ENCODE data around the gene ADGRG6.

The ADGRG6 gene

GRCh38 chr6:142316791-142317368 is 15.1 kb downstream of the ADGRG6 start:
- no peak for DNase-seq (ENCODE audit: low read depth)
- H3K4me3 ChIP-seq (ENCODE audit: low read depth, low read length): no peak overlapping the region

- H3K4me3 ChIP-seq (ENCODE audit: low read depth, low read length): no peak overlapping the region
- DNase-seq (ENCODE audit: low read depth): no peak
Observed at GRCh38 chr6:142318714-142319113, 16.9 kb downstream of the ADGRG6 start.

DNA sequence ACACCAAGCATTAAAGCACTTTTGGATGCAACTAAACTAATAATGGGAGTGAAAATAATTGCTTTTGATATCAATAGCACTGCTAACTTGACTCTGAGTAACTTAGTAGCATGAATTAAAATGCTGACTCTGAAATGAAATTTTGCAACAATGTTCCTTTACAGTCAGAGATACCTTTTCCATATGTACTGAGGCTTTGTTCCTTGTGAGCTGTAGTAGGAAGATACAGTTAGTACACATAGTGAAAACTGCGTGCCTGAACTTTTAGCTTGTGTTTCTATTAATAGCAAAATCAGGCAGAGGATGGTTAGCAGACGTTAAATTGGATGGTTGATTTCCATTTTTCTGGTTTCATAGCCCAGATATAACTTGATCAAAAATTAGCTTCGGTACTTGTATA is 18.6 kb downstream of the ADGRG6 start:
- DNase-seq (ENCODE audit: low read depth): no peak
- H3K4me3 ChIP-seq (ENCODE audit: low read depth, low read length): no peak overlapping the region

DNA sequence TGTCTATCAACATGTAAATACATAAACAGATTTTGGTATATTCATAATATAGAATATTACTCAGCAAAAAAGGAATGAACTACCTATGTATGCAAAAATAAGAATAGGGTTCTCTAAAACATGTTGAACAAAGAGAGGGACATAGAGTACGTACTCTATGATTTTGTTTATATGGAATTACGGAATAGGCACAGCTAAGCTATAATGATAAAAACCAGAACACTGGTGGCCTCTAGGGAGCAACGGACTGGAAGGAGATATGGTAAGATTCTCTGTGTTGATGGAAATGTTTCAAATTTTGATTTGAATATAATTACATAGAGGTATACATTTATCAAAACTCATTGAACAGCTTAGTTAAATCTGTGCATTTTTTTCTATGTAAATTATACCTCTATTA is 19.6 kb downstream of the ADGRG6 start:
- DNase-seq (ENCODE audit: low read depth): no peak
- no peak overlapping the region for H3K4me3 ChIP-seq (ENCODE audit: low read depth, low read length)

DNA sequence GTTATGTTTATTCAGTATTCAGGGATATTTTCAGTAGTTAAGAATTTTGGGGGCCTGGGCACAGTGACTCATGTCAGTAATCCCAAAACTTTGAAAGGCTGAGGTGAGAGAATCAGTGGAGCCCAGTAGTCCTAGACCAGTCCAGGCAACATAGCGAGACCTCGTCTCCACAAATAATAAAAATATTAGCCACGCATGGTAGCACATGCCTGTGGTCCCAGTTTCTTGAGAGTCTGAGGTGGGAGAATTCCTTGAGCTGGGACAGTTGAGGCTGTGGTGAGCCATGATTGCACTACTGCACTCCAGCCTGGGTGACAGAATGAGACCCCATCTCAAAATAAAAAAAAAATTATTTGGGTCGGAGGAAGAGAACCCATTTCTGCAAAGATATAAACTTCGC is 20.3 kb downstream of the ADGRG6 start:
- DNase-seq (ENCODE audit: low read depth): no peak
- no peak overlapping the region for H3K4me3 ChIP-seq (ENCODE audit: low read depth, low read length)

DNA sequence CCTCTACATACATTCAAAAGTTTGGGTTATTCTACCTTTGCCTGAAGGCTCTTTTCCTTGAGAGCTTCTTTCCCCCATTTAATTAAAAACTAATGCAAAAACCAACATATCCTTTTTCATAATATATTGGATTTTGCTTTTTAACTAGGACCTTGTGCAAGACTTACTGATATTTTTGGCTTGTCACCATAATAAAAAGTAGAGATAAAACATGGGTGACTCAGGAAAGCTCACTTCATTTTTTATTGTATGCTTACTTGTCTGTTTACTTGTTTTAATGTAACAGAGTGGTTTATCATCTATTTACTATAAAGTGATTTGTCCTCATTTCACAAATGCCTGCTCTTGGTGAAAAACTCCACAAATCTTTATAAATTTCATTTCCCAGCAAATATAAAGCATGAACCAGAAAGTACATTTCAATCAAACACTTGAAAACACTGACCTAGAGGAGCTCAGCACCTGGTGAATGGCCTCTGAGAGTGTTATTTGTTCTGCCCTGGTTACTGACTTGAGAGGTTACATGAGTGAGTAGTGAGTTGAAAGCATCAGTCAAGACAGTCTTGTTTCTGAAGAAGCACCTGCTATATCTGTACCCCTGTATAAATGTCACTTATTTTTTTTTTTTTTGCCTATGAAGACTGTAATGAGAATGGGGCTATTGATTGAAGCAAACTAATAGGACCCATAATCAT is 20.8 kb downstream of the ADGRG6 start:
- H3K4me3 ChIP-seq (ENCODE audit: low read depth, low read length): no peak overlapping the region
- no peak for DNase-seq (ENCODE audit: low read depth)

DNA sequence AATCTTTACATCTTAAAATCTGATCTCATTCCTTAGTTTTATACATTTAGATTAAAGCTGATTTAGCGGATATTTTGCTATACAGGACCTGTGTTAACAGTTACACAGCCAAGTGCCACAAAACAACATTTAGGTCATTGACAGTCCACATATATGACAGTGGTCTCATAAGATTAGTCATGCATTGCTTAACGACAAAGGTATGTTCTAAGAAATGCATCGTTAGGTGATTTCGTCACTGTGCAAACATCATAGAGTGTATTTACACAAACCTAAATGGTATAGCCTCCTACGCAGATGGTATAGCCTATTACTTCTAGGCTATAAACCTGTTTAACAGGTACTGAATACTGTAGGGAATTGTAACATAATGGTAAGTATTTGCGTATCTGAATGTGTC is 21.6 kb downstream of the ADGRG6 start:
- no peak overlapping the region for H3K4me3 ChIP-seq (ENCODE audit: low read depth, low read length)
- no peak for DNase-seq (ENCODE audit: low read depth)

GRCh38 chr6:142324111-142324510 is 22.3 kb downstream of the ADGRG6 start:
- no peak for DNase-seq (ENCODE audit: low read depth)
- no peak overlapping the region for H3K4me3 ChIP-seq (ENCODE audit: low read depth, low read length)

DNA sequence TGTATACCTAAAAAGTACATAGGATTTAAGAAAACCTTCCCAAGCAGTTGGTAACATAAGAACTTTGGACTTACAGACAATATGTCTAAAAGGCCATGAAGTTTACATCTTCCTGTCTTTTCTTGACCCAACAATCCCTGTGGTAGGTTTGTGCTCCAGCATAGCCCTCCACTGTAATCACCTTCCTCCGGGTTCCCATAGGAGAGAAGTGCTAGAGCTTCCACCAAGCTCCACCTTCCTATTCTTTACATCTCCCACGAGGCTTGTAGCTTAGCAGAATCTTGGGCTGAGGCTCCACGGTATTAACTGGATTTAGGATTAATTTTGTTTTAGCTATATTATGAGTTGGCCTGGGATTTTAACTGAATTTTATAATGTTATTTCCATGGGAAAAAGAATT is 23.3 kb downstream of the ADGRG6 start:
- no peak overlapping the region for H3K4me3 ChIP-seq (ENCODE audit: low read depth, low read length)
- DNase-seq (ENCODE audit: low read depth): no peak

DNA sequence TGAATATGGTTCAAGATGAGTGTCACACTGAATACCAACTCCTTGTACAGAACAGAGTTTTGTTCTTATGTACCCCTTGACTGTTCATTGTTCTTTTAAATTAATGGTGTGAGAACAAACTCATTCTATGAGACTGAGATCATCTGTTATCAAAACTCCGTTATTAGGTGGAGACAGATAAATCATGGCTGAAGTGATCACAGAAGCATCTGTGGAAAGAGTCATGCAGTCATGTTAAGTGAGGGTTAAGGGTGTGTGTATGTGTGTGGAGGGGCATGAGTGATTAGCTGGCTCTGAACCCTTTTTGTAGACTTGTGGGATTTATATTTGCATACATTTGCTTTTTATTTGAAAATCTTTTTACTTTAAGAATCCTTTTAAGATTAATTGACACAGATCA is 24.7 kb downstream of the ADGRG6 start:
- no peak overlapping the region for H3K4me3 ChIP-seq (ENCODE audit: low read depth, low read length)
- DNase-seq (ENCODE audit: low read depth): no peak

DNA sequence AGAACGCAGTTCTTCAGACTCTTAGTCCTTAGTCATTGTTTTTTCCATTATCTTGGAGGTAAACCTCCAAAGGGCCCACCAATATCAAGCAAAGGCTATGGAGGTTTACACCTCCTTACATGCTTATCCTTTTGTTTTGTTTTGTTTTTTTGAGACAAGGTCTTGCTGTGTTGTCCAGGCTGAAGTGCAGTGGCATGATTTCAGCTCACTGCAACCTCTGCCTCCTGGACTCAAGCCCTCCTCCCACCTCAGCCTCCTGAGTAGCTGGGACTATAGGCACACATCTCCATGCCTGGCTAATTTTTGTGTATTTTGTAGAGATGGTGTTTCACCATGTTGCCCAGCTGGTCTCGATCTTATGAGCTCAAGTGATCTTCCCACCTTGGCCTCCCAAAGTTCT is 26.3 kb downstream of the ADGRG6 start:
- H3K4me3 ChIP-seq (ENCODE audit: low read depth, low read length): no peak overlapping the region
- DNase-seq (ENCODE audit: low read depth): no peak

DNA sequence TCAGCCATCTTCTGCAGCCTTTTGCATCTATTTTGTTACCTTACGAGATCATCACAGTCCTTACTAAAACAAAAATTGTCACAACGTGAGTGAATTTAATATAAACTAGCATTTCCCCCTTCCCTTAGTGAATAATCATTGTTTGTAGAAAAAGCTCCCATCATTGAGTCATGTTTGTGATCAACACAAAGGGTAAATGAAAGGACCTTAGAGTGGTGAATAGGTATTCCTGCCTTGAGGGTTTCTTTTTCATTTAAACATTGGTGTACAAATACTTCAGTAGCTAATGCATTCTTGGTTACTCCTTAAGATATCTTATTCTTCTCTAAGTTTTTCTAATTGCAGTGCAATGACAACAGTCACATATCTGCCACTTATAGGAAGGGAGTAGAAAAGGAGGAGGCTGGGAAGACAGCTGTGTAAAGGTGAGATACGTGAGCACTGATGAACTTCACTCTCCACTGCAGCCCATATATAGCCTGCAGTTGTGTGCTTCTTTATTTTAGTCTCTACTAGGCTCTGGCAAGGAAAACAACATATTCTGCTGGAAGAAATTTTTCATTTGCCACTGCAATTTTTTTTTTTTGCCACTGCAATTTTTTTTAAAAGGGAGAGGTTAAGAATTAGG is 27.8 kb downstream of the ADGRG6 start:
- no peak overlapping the region for H3K4me3 ChIP-seq (ENCODE audit: low read depth, low read length)
- DNase-seq (ENCODE audit: low read depth): no peak

DNA sequence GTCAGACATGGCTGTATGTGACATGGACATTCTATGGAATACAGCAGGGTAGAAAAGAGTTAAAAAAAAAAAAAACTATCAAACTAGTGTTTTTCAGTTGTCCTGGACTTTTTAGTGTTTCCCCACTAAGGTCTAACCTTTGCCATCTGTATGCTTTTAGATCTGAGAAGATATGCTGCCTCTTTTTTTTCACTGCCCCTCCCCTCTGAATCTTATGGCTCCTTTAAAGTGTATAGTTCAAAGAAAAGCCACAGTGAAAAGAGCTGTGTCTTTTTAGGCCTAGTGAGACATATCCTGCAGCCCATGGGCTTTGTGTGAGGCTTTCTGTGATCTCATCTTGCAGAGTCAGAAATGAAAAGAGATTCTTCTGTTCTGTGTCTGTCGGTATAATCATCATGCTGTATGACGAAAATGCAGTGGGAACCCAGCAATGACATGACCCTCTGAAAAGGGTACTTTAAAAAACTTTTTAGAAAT is 29.3 kb downstream of the ADGRG6 start:
- no peak for DNase-seq (ENCODE audit: low read depth)
- no peak overlapping the region for H3K4me3 ChIP-seq (ENCODE audit: low read depth, low read length)

- DNase-seq (ENCODE audit: low read depth): no peak
- H3K4me3 ChIP-seq (ENCODE audit: low read depth, low read length): no peak overlapping the region
Observed at GRCh38 chr6:142331601-142332000, 29.8 kb downstream of the ADGRG6 start.

DNA sequence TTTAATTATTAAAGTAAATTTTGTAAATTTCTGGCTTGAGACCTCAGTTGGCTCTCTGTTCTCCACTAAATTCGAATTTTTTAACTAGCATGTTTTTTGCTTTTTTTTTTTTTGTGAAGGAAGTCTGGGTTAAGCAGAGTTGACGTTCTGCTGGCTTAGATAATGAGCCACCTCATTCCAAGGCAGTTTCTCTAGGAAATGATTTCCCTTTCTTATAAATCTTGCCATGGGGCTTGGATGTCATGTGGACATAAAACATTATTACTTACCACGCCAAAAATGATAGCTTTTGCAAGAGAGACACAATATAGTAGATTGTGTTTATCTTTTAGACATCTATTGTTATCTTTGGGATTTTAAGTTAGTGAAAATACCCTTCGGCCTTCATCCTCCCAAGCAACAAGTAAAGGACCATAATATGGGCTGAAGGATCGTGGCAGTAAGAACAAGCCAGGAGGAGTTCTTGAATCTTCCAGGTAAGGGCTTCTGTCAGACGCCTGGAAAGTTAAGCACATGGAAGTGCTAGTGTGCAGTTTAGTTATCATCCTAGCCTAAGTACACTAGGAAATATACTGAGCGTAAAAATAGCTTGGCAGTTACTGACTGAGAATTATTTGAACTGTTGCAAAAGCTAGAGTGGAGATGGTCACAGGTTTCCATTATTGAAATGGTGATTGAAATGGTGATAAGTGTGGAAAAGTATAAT is 30.7 kb downstream of the ADGRG6 start:
- no peak for DNase-seq (ENCODE audit: low read depth)

GRCh38 chr6:142333431-142333830 is 31.6 kb downstream of the ADGRG6 start:
- H3K4me3 ChIP-seq (ENCODE audit: low read depth, low read length): no peak overlapping the region
- DNase-seq (ENCODE audit: low read depth): no peak

More for the DNA sequence above, 30.7 kb downstream of the ADGRG6 start:
- no peak overlapping the region for H3K4me3 ChIP-seq (ENCODE audit: low read depth, low read length)

GRCh38 chr6:142334294-142334693 is 32.5 kb downstream of the ADGRG6 start:
- no peak overlapping the region for H3K4me3 ChIP-seq (ENCODE audit: low read depth, low read length)
- no peak for DNase-seq (ENCODE audit: low read depth)

GRCh38 chr6:142335415-142335814 is 33.6 kb downstream of the ADGRG6 start:
- no peak overlapping the region for H3K4me3 ChIP-seq (ENCODE audit: low read depth, low read length)
- DNase-seq (ENCODE audit: low read depth): no peak

DNA sequence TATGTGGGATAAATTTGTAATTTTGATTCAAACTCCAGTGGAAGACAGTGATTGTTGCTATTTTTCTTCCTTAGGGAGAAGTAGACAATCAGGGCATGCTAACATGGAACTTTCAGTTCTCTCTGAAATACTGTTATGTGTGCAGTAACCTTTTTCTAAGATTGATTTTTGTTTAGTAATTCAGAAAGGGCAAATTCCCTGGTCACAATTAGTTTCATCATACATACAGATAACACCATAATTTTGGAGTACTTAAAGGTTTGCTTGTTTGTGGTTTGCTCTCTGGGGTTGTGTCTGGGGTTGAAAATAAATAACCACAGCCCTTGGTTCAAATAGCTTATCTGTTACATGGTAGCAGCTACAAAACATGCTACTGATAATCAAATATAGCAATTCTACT is 34.4 kb downstream of the ADGRG6 start:
- no peak overlapping the region for H3K4me3 ChIP-seq (ENCODE audit: low read depth, low read length)
- DNase-seq (ENCODE audit: low read depth): no peak

DNA sequence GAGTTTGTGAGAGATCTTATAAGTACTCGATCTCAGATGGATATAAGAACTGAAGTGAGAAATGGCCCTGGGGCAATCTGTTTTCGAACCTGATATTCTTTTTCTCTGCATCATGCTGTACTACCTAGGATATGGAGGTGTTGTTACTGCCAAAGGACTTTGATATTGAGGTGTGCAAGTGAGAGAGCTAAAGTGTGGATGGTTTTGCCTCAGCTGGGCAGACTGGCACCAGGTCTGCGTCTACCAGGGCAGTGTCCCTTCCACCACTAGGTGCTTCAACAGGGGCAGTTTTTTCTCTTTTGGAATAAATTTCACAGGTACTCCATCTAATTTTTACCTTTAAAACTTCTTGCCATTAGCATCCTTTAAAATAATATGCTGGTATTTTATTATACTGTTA is 35.0 kb downstream of the ADGRG6 start:
- no peak for DNase-seq (ENCODE audit: low read depth)
- no peak overlapping the region for H3K4me3 ChIP-seq (ENCODE audit: low read depth, low read length)
